Mesendoderm (in vitro differentiated cells): ENCODE data around the gene IL1RAPL1.
A peak's percentile ranks its signal among the peaks of the same experiment; 100 is the strongest.

Experiments
- DNase-seq: peaks from one replicate; pipeline ENCODE4 v3.0.0; 2013
- H2AK5ac ChIP-seq: 2 replicates; pipeline ENCODE4 v1.6.1; 2013; ENCODE audit warnings: low read length, inconsistent platforms
- H2BK120ac ChIP-seq: 2 replicates; pipeline ENCODE4 v1.6.1; 2013; ENCODE audit warnings: low read depth, mild to moderate bottlenecking, low read length, moderate library complexity, mixed read lengths
- H2BK15ac ChIP-seq: replicated peaks from 2 replicates; pipeline ENCODE4 v1.6.1; 2013; ENCODE audit warnings: low read depth, mild to moderate bottlenecking, moderate library complexity
- H2BK5ac ChIP-seq: 2 replicates; pipeline ENCODE4 v1.6.1; 2013; ENCODE audit warnings: low read length, inconsistent platforms
- H3K18ac ChIP-seq: 2 replicates; pipeline ENCODE4 v1.6.1; 2013; ENCODE audit warnings: mild to moderate bottlenecking, low read length, mixed read lengths
- H3K23ac ChIP-seq: one replicate; pipeline ENCODE4 v1.6.1; 2013; ENCODE audit warnings: low read length
- H3K27ac ChIP-seq: 2 replicates; pipeline ENCODE4 v1.5.1; 2013; ENCODE audit warnings: low read depth, mild to moderate bottlenecking, inconsistent platforms, low read length, moderate library complexity
- H3K27me3 ChIP-seq: 2 replicates; pipeline ENCODE4 v1.6.1; 2013; ENCODE audit warnings: low read length, control low read depth, mild to moderate bottlenecking, inconsistent platforms; ENCODE audit not compliant: insufficient read depth, poor library complexity
- H3K36me3 ChIP-seq: 2 replicates; pipeline ENCODE4 v1.6.1; 2013; ENCODE audit warnings: low read length, inconsistent platforms; ENCODE audit not compliant: control insufficient read depth, insufficient read depth
- H3K4ac ChIP-seq: one replicate; pipeline ENCODE4 v1.6.1; 2013; ENCODE audit warnings: low read depth, mild to moderate bottlenecking, low read length, moderate library complexity
- H3K4me1 ChIP-seq: 2 replicates; pipeline ENCODE4 v1.6.1; 2013; ENCODE audit warnings: low read depth, low read length, inconsistent platforms; ENCODE audit not compliant: control insufficient read depth
- H3K4me2 ChIP-seq: 2 replicates; pipeline ENCODE4 v1.6.1; 2013; ENCODE audit warnings: low read length
- H3K4me3 ChIP-seq: 2 replicates; pipeline ENCODE4 v1.5.1; 2013; ENCODE audit warnings: mild to moderate bottlenecking, low read length
- H3K56ac ChIP-seq: one replicate; pipeline ENCODE4 v1.6.1; 2013; ENCODE audit warnings: low read length
- H3K79me1 ChIP-seq: 2 replicates; pipeline ENCODE4 v1.6.1; 2013; ENCODE audit warnings: low read length, inconsistent platforms
- H3K79me2 ChIP-seq: 2 replicates; pipeline ENCODE4 v1.6.1; 2013; ENCODE audit warnings: mild to moderate bottlenecking, low read length; ENCODE audit not compliant: control insufficient read depth, insufficient read depth
- H3K9ac ChIP-seq: 2 replicates; pipeline ENCODE4 v1.6.1; 2013; ENCODE audit warnings: low read length, inconsistent platforms
- H4K5ac ChIP-seq: one replicate; pipeline ENCODE4 v1.6.1; 2013; ENCODE audit warnings: low read length
- H4K8ac ChIP-seq: one replicate; pipeline ENCODE4 v1.6.1; 2013; ENCODE audit warnings: low read depth, mild to moderate bottlenecking, control low read depth, low read length, moderate library complexity
- WGBS: extraction: QIAGEN DNeasy Blood & Tissue Kit; methylation state at CpG from one replicate; pipeline ENCODE4 v1.1.7; 2013; ENCODE audit warnings: low lambda C conversion rate, missing lambda C conversion rate; ENCODE audit not compliant: insufficient coverage; ENCODE audit errors: extremely low coverage; 5-methylcytosine and 5-hydroxymethylcytosine counted together

Gene IL1RAPL1

DNA sequence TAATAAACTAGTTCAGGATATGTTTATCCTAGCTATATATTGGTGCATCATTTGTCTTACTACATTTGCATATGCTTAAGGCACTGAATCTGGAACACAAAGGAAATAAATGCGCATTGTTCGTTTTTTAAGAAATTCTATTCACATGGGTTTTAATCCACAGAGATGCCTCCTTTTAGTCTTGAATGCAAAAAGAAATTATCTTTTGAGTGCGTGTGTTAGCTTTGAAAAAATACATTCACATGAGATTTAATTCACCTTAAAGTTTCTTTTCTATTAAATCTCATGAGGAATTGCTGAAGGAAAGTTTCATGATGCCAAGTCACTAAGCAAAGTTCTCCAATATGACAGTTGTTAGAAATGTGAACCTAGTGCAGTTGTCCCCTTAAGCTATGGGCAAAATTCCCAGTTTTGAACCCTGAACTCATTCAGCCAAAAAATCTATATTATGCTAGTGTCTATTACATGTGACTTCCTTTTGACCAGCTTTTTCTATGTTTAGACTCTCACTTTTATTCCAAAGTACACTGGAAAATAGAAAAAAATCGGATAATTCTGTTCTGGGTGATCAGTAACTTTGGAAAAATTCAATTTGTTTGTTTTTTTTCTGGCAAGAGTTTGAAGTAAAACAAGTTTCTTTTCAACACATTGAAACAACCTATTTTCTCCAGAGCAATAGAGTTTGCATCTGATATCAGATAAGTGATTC lies 1201.9 kb downstream of the IL1RAPL1 start:
- no peak overlapping the region for H3K9ac ChIP-seq
- no peak overlapping the region for H3K4me2 ChIP-seq
- no peak overlapping the region for H2BK15ac ChIP-seq
- no peak overlapping the region for H3K27ac ChIP-seq
- no peak overlapping the region for H4K8ac ChIP-seq
- H3K23ac ChIP-seq: no peak overlapping the region
- no peaks in the 10 kb centered on the region for H3K79me1 ChIP-seq
- H2AK5ac ChIP-seq: no peak overlapping the region
- no peak overlapping the region for H2BK5ac ChIP-seq
- H3K56ac ChIP-seq: no peak overlapping the region
- H4K5ac ChIP-seq: no peak overlapping the region
- H3K4me3 ChIP-seq: no peak overlapping the region
- H3K27me3 ChIP-seq: no peaks in the 10 kb centered on the region
- no peaks in the 10 kb centered on the region for H3K36me3 ChIP-seq
- no peak overlapping the region for H3K4ac ChIP-seq
- H2BK120ac ChIP-seq: no peak overlapping the region
- no peak overlapping the region for H3K18ac ChIP-seq
- no CpG with 5 or more reads among the region's 4 CpGs for WGBS
- H3K4me1 ChIP-seq: no peaks in the 10 kb centered on the region
- DNase-seq: no peak
- H3K79me2 ChIP-seq: no peaks in the 10 kb centered on the region

DNA sequence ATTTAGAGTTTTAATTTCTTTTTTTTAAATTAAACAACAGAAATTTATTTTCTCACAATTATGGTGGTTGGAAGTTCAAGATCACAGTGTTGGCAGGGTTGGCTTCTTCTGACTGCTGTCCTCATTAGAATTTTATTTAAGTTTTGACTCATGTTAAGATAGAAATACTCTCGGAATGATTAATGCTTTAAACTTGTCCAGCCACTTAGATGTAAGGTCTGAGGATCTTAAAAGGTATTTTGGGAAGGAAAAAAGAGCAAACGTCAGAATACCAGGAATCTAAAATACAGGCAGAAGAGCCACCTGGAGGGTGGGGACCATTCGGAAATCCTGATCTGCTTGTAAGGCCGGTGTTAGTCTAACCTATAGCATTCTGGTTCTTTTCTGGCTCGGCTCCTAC lies 1205.1 kb downstream of the IL1RAPL1 start:
- no peaks in the 10 kb centered on the region for H3K4me1 ChIP-seq
- H2AK5ac ChIP-seq: no peak overlapping the region
- H4K8ac ChIP-seq: no peak overlapping the region
- no peak overlapping the region for H3K4me3 ChIP-seq
- H3K4ac ChIP-seq: no peak overlapping the region
- WGBS: no CpG with 5 or more reads among the region's 5 CpGs
- H3K79me2 ChIP-seq: no peaks in the 10 kb centered on the region
- H3K36me3 ChIP-seq: no peaks in the 10 kb centered on the region
- H3K23ac ChIP-seq: no peak overlapping the region
- no peak overlapping the region for H4K5ac ChIP-seq
- H3K79me1 ChIP-seq: no peaks in the 10 kb centered on the region
- no peak overlapping the region for H2BK5ac ChIP-seq
- H3K9ac ChIP-seq: no peak overlapping the region
- no peak overlapping the region for H2BK120ac ChIP-seq
- no peak for DNase-seq
- no peaks in the 10 kb centered on the region for H3K27me3 ChIP-seq
- no peak overlapping the region for H3K4me2 ChIP-seq
- H2BK15ac ChIP-seq: no peak overlapping the region
- H3K27ac ChIP-seq: no peak overlapping the region
- H3K56ac ChIP-seq: no peak overlapping the region
- H3K18ac ChIP-seq: no peak overlapping the region

DNA sequence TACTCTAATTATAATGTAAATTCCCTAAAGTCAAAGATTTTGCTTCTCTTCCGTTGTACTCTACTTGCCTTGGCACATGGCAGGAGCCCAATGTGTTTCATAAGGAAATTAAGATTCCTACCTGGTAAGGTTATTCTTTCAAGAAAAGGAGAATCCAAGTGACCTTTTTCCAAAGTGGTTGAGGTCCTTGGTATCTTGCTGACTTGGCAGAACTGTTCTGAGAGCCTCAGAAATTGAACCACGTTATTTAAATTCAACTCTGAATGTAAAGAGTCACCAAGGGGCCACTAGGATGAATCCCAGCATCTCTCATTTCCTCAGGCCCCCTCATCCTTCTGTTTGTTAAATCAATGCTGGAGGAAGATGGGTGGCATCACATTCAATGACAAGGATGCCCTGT lies 1209.9 kb downstream of the IL1RAPL1 start:
- no CpG with 5 or more reads among the region's 2 CpGs for WGBS
- no peak overlapping the region for H3K9ac ChIP-seq
- H3K27me3 ChIP-seq: no peaks in the 10 kb centered on the region
- no peaks in the 10 kb centered on the region for H3K79me1 ChIP-seq
- no peak overlapping the region for H4K5ac ChIP-seq
- H3K4me3 ChIP-seq: no peak overlapping the region
- no peak overlapping the region for H3K4ac ChIP-seq
- no peak overlapping the region for H3K18ac ChIP-seq
- H2AK5ac ChIP-seq: no peak overlapping the region
- H3K79me2 ChIP-seq: no peaks in the 10 kb centered on the region
- H3K56ac ChIP-seq: no peak overlapping the region
- H4K8ac ChIP-seq: no peak overlapping the region
- no peak overlapping the region for H2BK120ac ChIP-seq
- no peak overlapping the region for H2BK5ac ChIP-seq
- no peak for DNase-seq
- no peak overlapping the region for H3K27ac ChIP-seq
- H3K4me1 ChIP-seq: no peaks in the 10 kb centered on the region
- no peaks in the 10 kb centered on the region for H3K36me3 ChIP-seq
- no peak overlapping the region for H3K23ac ChIP-seq
- H2BK15ac ChIP-seq: no peak overlapping the region
- no peak overlapping the region for H3K4me2 ChIP-seq

DNA sequence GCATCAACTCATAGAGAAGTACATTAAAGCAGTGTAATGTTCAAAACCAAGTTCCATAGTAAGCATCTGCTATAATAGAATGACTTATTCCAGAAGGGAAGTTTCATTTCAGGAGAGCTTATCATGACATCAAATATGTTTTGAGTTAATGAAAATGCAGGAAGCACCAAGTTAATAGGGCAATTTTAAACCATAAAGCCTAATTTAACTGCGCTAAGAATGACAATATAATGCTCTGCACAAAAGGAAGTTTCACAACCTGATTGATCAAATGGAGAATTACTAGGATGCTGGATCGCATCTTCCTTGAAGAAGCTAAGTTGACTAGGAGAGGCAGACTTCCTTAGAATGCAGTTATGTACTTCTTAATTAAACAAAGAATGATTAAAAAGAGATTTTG lies 1211.2 kb downstream of the IL1RAPL1 start:
- Histone ChIP-seq H2BK15ac (no peak overlapping the region), H3K79me1 (no peaks in the 10 kb centered on the region), H2AK5ac (no peak overlapping the region), H4K5ac (no peak overlapping the region), H2BK120ac (no peak overlapping the region), H2BK5ac (no peak overlapping the region), H3K4me1 (no peaks in the 10 kb centered on the region), H3K23ac (no peak overlapping the region), H3K27me3 (no peaks in the 10 kb centered on the region), H3K18ac (no peak overlapping the region), H3K9ac (no peak overlapping the region), H4K8ac (no peak overlapping the region), H3K56ac (no peak overlapping the region), H3K4me3 (no peak overlapping the region), H3K4ac (no peak overlapping the region), H3K79me2 (no peaks in the 10 kb centered on the region), H3K27ac (no peak overlapping the region), H3K4me2 (no peak overlapping the region), H3K36me3 (no peaks in the 10 kb centered on the region)
- DNase-seq: no peak
- no CpG with 5 or more reads among the region's 2 CpGs for whole genome bisulfite sequencing

DNA sequence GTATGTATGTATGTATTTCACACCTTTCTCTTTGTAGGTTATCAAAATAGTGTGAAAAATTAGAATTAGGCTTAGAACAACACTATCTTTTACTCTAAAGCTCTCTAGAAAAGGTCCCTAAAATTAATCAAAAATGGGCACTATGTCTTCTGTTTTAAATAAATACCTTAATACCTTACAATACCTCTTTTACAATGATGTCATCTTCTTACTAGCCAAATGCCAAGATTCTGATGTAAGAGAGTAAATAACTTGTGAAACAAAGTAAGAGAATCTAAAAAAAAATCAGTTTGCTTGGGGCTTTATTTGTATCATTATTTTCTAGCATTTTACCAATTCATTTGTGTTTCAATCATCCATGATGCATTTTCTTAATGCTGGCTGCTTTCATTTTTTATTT lies 1225.9 kb downstream of the IL1RAPL1 start:
- Histone ChIP-seq H2BK5ac (no peak overlapping the region), H3K23ac (no peak overlapping the region), H4K5ac (no peak overlapping the region), H4K8ac (no peak overlapping the region), H3K4me3 (no peak overlapping the region), H3K27ac (no peak overlapping the region), H3K18ac (no peak overlapping the region), H3K4me2 (no peak overlapping the region), H3K79me2 (no peaks in the 10 kb centered on the region), H2BK15ac (no peak overlapping the region), H3K9ac (no peak overlapping the region), H2BK120ac (no peak overlapping the region), H3K79me1 (no peaks in the 10 kb centered on the region), H3K36me3 (no peaks in the 10 kb centered on the region), H2AK5ac (no peak overlapping the region), H3K4me1 (no peaks in the 10 kb centered on the region), H3K27me3 (no peaks in the 10 kb centered on the region), H3K4ac (no peak overlapping the region), H3K56ac (no peak overlapping the region)
- DNase-seq: peak; percentile 0
